ENCODE measurements around the gene LARP4B. TPM values are rescaled to one million over a fixed set of nuclear protein-coding genes. Genes with fewer than 3 reads are reported as not detected.

The LARP4B gene
- total and polyA plus RNA-seq, 2 donors (not counting 1 experiment from before 2014, with no cell fraction given) = 35.6 to 129 TPM

DNA sequence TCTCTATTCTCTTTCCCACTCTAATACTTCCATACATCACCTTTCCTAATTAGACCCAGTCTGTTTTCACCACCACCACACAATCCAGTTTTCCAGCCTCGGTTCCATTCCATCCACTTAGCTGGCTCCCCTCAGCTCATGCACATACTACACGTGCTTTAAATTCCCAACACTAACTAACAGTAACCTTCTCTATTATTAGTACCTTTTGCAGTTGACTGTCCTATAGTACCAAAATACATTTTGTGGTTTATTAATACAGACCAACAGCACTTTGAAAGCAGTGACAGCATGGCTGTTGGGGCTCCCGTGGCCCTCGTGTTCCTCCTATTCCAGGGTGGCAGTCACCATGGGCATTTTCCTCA, 64.9 kb downstream of the LARP4B start:
- Histone ChIP-seq H3K9me3 (ENCODE audit: control extremely low read depth in 1 of 3, control insufficient read depth in 2 of 3, insufficient read depth in 1 of 3, low read length in 2 of 3) (no peaks in the 10 kb centered on the region), H3K9ac (ENCODE audit: low read length) (no peak overlapping the region), H3K4me3 (ENCODE audit: control extremely low read depth in 1 of 5, extremely low read depth in 1 of 5, insufficient read depth in 1 of 5, low read depth in 2 of 5, low read length in 4 of 5) (no peak overlapping the region), H3K27ac (ENCODE audit: low read length in 2 of 2) (no peak overlapping the region), H4K20me1 (ENCODE audit: control insufficient read depth, insufficient read depth, low read length, poor library complexity, severe bottlenecking) (peaks cover 26% of the 10 kb centered on the region), H3K36me3 (replicated peaks in 1 of 2; ENCODE audit: control extremely low read depth in 1 of 2, control insufficient read depth in 1 of 2, extremely low read depth in 1 of 2, insufficient read depth in 2 of 2, low read length in 1 of 2) (peaks cover 7 to 48% of the 10 kb centered on the region in 2 experiments), H3K27me3 (replicated peaks in 1 of 4; ENCODE audit: control extremely low read depth in 1 of 4, control insufficient read depth in 3 of 4, insufficient read depth in 4 of 4, low read length in 3 of 4) (no peaks in the 10 kb centered on the region), H3K4me1 (ENCODE audit: control insufficient read depth in 2 of 2, insufficient read depth in 2 of 2, low read length in 2 of 2) (no peaks in the 10 kb centered on the region), H2AFZ (ENCODE audit: insufficient read depth, low read depth, low read length, poor library complexity, severe bottlenecking) (no peak overlapping the region), H3K4me2 (replicated peaks; ENCODE audit: low read depth, low read length, poor library complexity, severe bottlenecking) (no peak overlapping the region), H3K79me2 (ENCODE audit: control insufficient read depth, insufficient read depth, low read length) (peaks cover 72% of the 10 kb centered on the region)
- no peak for DNase-seq
- ChIA-PET POLR2A (no interaction called here), CTCF (no interaction called here)
- 88% methylated on average over 2 of the region's 4 CpGs for WGBS (ENCODE audit: insufficient coverage)
- TF ChIP-seq, protein P1, sequence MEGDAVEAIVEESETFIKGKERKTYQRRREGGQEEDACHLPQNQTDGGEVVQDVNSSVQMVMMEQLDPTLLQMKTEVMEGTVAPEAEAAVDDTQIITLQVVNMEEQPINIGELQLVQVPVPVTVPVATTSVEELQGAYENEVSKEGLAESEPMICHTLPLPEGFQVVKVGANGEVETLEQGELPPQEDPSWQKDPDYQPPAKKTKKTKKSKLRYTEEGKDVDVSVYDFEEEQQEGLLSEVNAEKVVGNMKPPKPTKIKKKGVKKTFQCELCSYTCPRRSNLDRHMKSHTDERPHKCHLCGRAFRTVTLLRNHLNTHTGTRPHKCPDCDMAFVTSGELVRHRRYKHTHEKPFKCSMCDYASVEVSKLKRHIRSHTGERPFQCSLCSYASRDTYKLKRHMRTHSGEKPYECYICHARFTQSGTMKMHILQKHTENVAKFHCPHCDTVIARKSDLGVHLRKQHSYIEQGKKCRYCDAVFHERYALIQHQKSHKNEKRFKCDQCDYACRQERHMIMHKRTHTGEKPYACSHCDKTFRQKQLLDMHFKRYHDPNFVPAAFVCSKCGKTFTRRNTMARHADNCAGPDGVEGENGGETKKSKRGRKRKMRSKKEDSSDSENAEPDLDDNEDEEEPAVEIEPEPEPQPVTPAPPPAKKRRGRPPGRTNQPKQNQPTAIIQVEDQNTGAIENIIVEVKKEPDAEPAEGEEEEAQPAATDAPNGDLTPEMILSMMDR (IDR thresholded peaks at IDR 0.05) = no peak
- no peak for TF ChIP-seq EZH2 (IDR thresholded peaks at IDR 0.05; ENCODE audit: borderline replicate concordance, insufficient read depth, low read depth, low read length, poor library complexity, severe bottlenecking)
- ATAC-seq (ENCODE audit: low read depth) = no peak
- no peaks in the 10 kb centered on the region for H3K27me3 Mint-ChIP-seq
- H3K27ac Mint-ChIP-seq = no peak overlapping the region
- no peak overlapping the region for H3K4me3 Mint-ChIP-seq
- intact Hi-C loops (cut with micrococcal nuclease) = no loop called here
- H3K4me1 Mint-ChIP-seq = peaks cover 19% of the 10 kb centered on the region
- no peaks in the 10 kb centered on the region for H3K9me3 Mint-ChIP-seq (ENCODE audit: insufficient read depth)

DNA sequence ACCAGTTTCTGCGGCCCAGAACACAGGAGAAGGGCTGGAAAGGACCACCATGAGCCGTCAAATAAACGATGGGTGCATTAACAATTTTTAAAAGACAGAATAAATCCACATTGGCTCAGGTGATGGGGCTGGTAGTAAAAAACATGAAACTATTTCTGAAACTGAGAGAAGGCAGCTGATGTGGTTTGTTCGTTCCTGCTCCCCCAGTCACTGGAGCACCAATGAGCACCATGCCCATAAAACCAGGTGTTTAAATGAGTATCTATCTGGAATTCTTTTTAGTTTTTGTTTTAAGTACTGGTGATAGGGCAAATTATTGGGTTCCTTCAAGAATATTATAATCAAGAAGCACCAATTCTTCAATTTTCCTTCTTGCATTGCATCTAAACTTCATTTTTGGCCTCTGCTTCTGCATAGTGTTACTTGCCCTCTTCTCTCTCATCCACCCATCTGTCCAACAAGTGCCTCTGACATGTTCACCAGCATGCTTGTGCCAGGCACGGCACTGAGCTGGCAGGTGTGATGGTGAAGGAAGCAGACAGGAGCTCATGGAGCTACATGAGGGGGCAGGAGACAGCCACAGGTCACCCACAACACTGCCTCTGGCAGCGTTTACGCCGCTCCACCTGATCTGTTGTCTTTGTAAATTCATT, 65.5 kb downstream of the LARP4B start:
- ChIA-PET CTCF (no interaction called here), POLR2A (no interaction called here)
- TF ChIP-seq, protein P1 (IDR thresholded peaks at IDR 0.05) = no peak
- TF ChIP-seq EZH2 (IDR thresholded peaks at IDR 0.05; ENCODE audit: borderline replicate concordance, insufficient read depth, low read depth, low read length, poor library complexity, severe bottlenecking) = no peak
- no peak overlapping the region for H3K4me3 Mint-ChIP-seq
- H2AFZ ChIP-seq (ENCODE audit: insufficient read depth, low read depth, low read length, poor library complexity, severe bottlenecking) = no peak overlapping the region
- H3K36me3 ChIP-seq (replicated peaks in 1 of 2; ENCODE audit: control extremely low read depth in 1 of 2, control insufficient read depth in 1 of 2, extremely low read depth in 1 of 2, insufficient read depth in 2 of 2, low read length in 1 of 2) = peaks cover 7 to 46% of the 10 kb centered on the region in 2 experiments
- peaks cover 67% of the 10 kb centered on the region for H3K79me2 ChIP-seq (ENCODE audit: control insufficient read depth, insufficient read depth, low read length)
- no peaks in the 10 kb centered on the region for H3K27me3 Mint-ChIP-seq
- 100% methylated on average over 4 of the region's 8 CpGs for WGBS (ENCODE audit: insufficient coverage)
- no peak overlapping the region for H3K4me2 ChIP-seq (replicated peaks; ENCODE audit: low read depth, low read length, poor library complexity, severe bottlenecking)
- no peak overlapping the region for H3K4me3 ChIP-seq (ENCODE audit: control extremely low read depth in 1 of 5, extremely low read depth in 1 of 5, insufficient read depth in 1 of 5, low read depth in 2 of 5, low read length in 4 of 5)
- ATAC-seq (ENCODE audit: low read depth) (no peak), DNase-seq (no peak)
- H3K9me3 ChIP-seq (ENCODE audit: control extremely low read depth in 1 of 3, control insufficient read depth in 2 of 3, insufficient read depth in 1 of 3, low read length in 2 of 3) = no peaks in the 10 kb centered on the region
- H4K20me1 ChIP-seq (ENCODE audit: control insufficient read depth, insufficient read depth, low read length, poor library complexity, severe bottlenecking) = peaks cover 23% of the 10 kb centered on the region
- intact Hi-C loops (cut with micrococcal nuclease) = no loop called here
- no peaks in the 10 kb centered on the region for H3K27me3 ChIP-seq (replicated peaks in 1 of 4; ENCODE audit: control extremely low read depth in 1 of 4, control insufficient read depth in 3 of 4, insufficient read depth in 4 of 4, low read length in 3 of 4)
- no peaks in the 10 kb centered on the region for H3K4me1 ChIP-seq (ENCODE audit: control insufficient read depth in 2 of 2, insufficient read depth in 2 of 2, low read length in 2 of 2)
- no peak overlapping the region for H3K27ac ChIP-seq (ENCODE audit: low read length in 2 of 2)
- no peak overlapping the region for H3K27ac Mint-ChIP-seq
- H3K9me3 Mint-ChIP-seq (ENCODE audit: insufficient read depth) = no peaks in the 10 kb centered on the region
- H3K9ac ChIP-seq (ENCODE audit: low read length) = no peak overlapping the region
- peaks cover 14% of the 10 kb centered on the region for H3K4me1 Mint-ChIP-seq

All from B cell (primary cell).